ENCODE data around the gene TBX1.

The TBX1 gene

DNA sequence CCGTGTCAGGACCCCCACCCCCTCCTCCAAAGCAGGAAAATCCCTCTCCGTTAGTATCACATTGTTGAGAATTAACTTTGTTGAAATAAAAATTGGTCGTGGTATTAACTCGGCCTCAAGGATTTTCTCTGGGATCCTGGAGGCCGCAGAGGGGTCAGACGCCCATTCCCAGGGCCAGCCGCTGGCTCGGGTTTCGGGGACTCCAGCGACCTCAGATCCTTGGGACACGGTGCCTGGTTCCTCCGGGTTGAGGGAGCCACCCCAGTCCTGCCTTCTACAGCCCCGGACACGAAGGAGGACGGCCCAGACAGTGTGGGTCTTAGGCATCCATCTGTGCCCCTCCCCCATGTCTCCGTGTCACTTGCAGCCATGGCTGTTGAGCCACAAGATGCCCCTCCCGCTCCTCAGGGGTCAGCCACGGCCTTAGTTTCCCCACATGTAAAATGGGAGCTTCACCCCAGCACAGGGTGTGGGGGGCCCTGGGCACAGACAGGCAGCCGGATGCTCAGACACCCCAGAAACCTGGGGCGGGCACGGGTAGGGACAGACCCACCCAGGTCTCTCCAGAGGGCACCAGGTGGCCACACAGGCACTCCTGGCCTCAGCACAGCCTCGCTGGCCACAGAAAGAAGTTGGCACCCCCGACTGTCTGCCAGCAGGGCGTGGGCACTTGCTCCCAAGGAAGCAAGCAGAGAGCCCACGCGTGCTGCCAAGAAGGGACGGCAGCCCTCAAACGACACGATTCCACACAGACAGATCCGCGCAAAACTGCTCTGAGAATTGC is 21.7 kb upstream of the TBX1 start:
- DNase-seq, result no peak

DNA sequence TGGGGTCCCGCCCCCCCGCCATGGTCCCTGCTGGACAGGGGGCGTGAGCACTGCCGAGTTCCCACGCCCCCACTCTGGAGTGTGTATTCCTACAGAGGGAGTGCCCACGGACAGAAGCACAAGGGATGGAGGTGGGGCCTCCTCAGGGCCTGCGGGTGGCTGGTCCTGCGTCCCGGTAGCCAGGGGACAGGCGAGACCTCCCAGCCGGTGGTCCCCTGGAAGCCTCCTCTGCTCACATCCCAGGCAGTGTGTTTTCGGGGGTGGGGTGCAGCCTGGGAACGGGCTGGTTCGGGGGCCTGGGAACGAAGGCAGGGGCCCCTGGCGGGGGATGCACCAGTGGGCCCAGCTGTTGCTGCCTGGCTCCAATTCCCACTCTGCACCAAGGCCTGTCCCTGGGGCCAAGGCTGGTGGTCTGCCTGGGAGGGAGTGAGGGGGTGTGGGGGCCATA is 21.1 kb upstream of the TBX1 start:
- no peak for DNase-seq

DNA sequence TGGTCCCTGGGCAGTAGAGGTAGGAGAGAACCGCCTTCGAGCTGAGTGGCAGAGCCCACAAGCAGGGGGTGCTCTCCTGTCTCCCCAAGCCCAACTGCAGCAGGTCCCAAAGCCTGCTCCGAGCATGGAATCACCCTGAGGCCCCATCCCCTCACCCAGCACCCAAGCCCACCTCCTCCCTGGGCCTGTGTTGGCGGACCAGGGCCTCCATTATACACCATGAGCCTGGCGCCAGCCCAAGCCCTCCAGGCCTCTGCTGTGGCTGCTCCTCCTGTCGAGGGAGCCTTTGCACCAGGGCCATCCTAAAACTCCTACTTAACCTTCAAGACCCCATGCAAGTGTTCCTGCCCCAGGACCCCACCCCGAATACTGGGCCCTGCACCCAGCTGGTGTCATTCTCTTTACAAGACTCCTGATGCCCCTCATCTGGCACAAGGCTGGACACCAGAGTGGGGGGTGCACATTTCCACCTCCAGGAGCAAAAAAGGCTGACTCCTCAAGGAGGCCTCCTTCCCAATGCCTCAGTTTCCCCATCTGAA is 20.6 kb upstream of the TBX1 start:
- no peak for DNase-seq

DNA sequence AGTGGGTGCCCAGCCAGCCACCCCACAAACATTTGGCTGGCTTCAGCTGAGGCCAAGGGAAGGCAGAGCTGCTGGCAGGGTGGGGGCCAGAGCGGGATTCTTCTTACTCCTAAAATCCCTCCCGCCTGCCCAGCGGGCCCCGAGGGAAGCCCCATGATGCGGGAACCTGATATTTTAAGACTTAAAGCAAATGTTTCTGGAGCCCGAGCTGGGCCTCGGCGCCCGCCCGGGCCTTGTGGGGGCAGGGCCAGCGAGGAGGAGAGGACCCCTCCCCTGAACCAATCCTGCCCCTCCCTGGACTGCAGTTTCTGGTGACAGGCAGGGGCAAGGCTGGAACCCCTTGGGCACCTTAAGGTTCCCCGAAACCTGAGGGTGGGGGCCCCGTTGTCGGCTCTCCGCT is 20.0 kb upstream of the TBX1 start:
- no peak for DNase-seq

DNA sequence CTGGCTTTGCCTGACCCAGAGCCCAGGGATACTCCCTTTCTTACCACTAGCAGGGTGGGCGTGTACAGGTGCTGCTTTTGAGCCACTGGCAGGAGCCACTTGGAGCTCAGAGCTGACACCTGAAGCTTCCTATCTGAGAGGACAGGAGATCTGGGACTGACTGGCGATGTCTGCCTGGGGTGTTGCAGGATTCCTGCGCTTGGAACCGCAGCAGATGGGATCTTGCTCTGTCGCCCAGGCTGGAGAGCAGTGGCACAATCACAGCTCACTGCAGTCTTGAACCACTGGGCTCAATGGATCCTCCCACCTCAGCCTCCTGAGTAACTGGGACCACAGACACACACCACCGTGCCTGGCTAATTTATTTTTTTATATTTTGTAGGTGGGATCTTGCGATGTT is 19.5 kb upstream of the TBX1 start:
- DNase-seq, result no peak

DNA sequence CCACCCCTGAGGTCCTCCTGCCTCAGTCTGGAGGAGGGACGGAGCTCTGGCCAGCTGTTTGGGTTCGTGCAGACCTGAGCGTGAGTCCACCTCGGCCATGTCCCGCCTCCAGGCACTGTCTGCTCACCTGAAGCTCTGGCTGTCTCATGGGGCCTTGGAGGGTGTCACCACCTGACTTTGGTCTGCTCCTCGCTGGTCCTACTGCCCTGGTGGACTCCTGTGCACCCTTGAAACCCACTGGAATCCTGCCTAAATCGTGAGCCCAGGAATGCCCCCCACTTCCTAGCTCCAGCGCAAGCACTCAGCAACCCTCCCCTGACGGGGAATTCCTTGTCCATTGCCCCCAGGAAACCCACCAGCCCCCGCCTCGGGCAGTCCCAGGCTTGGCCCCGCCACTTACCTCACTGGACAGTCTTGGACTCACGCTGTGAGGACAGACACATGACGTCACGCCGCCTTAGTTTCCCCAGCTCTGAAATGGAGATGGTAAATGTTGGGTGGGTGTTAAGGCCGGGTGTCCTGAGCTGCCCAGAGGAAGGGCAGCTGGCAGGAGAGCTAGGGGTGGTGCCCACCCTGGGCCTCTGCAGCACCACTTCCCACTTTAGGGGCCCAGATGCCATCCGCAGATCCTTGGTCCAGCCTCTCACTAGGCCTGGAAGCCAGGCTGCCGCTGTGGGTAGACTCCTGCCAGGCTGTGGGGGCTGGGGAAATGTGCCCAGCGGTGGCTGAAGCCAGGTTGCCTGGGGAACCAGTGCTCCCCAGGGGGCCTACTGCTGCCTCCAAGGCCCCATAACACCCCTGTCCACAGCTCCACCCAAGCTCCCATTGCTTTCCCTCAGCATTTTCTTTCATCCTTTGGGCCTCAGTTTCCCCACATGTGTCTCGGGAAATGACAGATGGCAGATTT is 18.2 kb upstream of the TBX1 start:
- no peak for DNase-seq

DNA sequence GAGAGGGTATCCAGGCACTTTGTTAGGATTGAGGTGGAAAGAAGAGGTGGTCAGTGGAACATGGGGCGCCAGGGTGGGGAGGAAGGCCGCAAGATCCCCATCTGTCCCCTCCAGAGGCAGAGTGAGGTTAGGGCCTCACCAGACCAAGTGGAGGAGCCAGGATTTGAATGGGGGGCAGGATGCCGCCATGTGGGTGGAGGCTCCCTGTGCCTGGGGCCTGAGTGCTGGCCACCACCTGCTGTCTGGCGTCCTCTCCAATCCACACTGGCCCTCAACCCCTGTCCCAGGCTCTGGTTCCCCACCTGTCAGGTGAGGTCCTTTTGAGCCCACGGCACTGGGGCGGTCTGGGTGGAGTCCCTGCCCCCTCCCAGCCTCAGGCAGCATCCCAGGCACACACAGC is 17.5 kb upstream of the TBX1 start:
- no peak for DNase-seq

DNA sequence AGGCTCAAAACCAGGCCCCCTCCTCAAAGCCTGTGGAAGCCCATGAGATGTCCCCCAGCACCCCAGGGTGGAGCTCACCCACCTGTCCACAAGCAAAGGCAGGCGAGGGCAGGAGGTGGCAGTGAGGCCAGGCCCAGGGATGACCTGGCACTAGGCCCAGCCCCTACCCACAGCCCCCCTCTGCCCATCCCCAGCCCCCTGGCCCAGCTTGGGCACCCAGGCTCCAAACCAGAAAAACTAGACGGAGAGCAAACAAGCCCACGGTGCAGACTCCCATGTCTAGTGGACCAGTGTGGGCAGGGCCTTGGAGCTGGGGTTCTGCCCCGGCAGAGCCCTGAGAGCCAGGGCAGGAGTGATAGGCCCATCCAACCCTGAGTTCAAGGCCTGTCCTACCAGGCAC is 16.9 kb upstream of the TBX1 start:
- no peak for DNase-seq

DNA sequence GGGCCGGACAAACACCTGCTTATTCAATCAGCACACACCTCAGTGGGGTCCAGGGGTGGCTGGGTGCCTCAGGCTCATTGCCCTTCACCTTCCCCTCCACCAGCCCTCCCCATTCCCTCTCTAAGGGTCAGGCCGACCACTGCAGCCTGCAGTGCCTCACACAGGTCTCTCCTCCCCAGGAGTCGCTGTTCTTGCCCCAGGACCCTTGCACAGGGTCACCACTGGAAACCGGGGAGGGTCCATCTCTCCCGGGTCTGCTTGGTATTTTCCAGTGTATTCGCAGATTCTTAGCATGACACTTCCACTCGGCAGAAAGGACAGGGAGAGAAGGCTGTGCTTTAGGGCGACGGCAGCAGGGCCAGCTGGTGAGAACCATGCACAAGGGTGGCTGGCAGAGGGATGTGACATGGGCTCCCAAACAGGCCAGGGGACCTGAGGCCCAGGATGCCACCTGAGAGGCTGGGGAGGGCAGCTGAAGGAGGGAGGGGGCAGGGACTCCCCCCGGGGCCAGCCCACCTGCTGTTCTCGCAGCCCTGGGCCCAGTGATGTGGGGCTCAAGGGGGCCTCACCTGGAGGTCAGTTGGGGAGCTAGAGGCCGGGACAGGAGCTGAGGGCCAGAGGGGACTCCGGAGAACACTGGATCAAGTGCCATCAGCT is 16.1 kb upstream of the TBX1 start:
- DNase-seq, result no peak

DNA sequence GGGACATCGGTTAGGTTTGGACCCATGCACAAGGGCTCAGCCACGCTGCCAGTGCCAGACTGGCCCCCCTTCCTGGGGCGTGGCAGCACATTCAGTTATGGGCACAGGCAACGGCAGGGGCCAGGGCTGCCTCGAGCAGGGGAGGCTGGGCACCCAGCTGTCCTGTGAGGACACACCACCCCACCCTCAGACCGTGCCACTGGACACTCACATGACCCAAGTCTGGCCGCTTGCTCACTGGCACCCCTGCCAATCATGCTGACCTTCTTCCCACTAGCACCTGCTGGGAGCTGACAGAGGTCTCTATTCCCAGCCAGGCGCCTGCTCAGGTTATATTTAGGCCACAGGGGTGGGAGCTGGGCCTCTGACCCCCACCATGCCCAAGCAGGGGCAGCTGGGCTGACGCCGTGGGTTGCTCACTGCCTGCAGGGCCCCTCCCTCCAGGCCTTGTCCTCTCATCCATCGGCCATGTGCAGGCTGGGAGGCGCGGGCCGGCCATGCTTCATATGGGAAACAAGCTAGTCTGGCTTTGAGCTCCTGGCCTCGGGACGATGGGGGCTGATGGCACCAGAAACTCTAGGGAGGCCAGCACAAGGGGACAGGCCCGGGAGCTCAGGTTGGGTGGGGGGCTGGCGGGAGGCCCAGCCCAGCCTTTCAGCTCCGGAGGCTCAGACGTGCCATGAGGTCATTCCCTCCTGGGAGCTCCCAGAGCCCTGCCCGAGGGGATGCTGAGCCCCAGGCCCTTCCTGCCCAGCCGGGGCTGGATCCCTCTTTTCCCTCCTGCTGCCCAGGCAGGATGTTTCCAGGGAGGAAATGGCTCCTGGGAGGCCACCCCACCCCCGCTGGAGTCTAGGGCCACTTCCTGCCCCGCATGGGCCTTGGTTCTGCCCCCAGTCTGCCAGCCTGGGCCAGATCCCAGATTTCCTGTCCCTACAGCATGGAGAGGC is 15.2 kb upstream of the TBX1 start:
- DNase-seq, result no peak

DNA sequence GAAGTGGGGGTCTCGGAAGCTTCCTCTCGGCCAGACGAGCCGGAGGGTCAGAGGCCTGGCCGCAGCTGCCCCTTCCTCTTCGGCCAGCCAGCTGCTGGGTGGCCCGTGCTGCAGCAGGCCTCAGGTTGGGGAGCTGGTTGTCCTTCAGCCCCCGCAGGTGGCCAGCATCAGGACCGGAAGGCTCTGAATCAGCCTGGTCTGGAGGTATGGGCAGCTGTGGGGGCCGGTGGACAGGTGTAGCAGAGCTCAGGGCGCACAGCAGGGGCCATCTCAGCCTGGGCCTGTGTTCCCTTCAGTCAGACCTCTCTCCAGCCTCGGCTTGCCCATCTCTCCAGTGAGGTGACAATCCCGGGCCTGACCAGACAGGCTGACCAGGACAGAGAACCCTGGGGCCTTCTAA is 13.9 kb upstream of the TBX1 start:
- DNase-seq, result no peak

DNA sequence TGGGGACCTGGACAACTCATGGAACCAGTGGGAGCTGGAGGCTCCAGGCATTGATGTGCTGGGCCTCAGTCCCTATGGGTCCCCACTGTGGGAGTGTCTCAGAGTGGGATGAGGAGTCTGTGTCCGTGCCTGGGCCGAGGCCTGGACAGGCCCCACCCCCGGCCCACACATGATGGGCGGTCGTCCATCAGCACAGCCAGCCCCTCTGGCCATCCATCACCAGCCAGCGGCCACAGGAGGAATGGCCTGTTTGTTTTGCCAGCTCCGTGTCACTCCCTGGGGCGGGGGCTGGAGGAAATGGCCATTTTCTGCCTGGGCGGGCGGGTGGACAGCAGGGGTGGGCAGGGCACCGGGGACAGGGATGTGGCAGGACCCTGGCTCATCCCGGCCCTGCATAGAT is 13.0 kb upstream of the TBX1 start:
- no peak for DNase-seq

DNA sequence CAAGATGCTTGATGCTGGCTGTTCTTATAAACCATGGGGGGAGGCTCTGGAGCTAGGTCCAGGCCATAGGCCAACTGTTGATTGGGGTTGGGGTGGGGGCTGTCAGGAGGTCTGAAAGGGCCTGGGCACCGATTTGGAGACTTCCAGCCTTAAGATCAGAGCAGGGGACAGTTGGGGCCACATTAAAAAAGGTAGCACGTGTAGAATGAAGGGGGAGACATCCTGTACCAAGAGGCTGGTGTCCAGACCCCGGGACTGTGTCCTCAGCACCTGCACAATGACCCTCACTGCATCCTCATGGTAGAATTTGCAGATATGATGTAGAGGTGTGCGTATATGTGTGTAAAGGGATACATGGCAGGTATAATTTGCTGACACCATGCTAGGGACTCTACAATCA is 12.4 kb upstream of the TBX1 start:
- no peak for DNase-seq

DNA sequence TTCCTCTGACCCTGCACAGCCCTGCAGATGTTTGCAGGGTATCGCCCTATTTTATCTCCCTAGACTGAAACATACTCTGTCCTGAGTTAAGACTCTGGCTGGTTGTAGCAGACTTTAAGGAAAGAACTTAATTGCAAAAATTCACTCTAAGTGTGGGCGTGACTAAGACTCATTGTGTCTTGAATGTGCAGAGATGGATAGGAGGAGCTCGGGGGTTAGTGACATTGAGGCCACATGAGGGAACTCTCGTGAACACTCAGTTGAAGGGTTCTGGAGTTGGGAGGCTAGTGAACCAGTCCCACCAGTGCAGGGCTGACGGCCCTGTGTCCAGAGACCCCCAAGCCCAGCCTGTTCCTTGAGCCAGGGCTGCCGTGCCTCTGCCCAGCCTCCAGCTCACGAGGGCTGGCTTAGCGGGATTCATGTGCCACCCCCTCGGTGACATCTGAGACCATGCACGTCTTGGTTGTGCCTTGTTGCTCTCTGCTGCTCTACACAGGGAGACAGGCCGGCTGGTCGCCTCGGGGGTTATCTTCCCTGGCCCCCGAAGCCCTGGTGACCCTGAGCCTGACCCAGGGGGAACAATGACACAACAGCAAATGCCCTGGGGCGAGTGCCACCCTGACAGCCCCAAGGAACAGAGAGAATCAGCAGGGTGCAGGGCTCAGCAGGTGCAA is 11.4 kb upstream of the TBX1 start:
- DNase-seq, result no peak

DNA sequence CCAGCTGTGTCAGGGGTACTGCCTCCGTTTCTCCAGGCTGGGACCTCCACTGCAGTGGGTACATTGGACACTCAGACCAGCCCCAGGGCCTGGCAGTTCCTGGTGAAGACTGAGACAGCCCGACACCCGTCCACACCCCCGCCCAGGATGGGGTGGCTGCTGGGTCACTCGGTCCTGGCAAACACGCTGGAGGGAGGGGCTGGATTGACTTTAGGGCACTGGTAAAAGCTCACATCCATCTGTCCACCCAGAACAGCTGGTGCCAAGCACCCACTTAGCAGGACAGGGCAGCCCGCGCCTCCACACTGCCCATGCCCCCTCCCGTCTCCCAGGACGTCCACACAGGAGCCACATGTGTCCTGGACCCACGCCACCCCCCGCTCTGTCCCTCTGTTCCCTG is 10.7 kb upstream of the TBX1 start:
- DNase-seq, result no peak

DNA sequence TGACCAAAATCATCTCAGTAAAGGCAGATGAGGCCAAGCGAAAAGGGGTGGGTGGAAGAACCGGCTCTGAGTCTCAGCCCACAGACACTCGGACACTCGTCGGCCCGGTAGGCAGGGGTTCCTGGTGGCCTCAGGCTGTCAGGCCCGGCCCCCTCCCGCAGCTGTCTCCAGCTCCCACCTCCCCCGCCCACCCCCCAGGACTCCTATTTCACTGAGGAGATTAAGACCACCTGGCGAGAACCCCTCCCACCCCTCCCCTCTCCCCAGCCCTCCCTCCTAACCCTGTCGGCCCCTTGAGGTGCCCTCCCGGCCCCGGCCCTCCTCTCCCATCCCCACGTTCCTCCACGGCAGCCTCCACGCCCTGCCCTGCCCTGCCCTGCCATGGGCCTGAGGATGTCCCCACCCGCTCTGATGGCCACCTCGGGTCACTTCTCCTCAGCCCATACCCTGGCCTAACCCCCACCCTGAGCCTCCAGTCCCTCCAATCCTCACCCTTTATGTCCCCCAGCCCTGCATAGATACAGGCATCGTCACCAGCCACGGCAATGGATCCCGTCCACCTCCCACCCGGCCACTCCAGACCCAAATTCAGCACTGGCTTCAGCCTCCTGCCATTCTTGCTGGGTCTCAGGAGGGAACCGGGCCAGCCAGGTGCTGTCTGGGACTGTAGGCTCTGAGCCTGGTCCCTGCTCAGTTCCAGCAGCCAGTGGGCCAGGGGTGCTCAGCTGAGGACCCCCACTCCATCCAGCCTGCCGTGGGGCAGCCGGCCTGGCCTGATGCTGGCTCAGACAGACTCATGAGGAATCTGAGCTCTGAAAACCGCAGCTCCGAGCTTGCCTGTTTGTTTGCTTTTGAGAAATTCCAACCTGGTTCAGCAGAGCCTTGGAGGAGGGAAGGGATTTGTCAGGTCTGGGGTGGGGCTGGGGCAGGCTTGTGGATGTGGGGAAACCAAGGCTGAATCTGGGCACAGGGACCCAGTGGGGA is 9.8 kb upstream of the TBX1 start:
- no peak for DNase-seq

DNA sequence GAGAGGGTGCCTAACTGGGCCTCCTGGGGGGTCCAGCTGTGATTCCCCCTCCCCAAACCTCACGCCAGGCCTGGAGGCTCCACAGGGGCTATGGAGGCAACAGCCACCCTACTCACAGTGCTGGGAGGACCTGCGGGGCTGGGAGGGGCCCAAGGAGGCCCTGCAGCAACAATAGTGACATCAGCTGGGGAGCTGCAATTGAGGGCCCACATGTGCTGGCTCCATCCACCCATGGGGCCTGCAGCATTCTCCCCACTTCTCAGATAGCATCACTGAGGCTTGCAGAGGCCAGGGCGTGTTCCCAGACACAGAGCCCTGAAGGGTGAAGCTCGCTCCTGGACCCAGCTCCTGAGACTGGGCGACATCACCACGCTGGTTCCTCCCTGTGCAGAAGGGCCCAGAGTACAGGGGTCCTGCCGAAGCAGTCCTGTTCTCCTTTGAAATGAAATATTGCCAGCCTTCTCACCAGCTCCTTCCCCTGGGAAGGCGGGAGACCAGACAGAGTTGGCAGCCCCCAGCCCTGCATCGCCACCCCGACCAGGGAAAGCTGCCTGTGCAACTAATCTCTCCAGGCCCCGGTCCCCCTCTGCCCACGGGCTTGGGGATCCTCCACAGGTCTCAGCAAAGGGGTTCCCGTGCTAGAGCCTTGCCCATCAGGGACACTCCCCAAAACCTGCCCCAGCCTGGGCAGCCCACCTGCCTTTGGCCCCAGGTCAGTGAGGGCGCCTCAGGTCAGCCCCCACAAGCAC is 8.9 kb upstream of the TBX1 start:
- no peak for DNase-seq

DNA sequence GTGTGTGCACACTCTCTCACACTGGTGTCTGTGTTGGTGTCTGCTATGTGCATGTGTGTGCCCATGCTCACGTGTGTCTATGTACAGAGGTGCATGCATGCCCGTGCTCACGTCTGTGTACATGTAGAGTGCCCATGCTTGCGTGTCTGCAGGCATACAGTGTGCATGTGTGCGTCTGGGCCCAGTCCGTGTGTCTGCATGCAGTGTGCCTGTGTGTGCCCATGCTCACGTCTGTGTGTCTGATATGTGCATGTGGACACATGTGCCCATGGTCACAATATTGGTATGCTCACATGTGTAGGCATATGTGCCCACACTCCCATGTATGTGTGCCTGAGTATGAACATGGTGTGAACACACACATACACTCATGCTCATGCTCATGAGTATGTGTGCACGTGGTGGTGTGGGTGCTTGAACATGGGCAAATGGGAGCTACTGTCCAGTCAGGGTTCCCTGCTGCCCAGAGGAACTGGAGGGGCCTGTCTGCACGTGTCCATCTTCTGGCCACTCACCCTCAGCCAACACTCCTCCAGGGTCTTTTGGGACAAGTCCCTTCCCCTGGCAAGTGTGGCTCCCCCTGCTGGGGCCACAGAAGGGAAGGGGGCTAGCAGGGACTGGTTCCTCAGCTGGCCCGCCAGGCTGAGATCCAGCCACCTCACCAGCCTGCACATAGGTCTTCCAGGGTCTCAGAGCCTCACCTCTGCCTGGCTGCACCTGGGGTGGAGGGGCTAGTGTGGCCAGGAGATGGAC is 7.3 kb upstream of the TBX1 start:
- DNase-seq, result no peak

Data from inflammatory macrophage treated with lipopolysaccharide for 4 hours (primary cell).